NT2/D1 (cell line): ENCODE measurements around the gene UBE2N.

Source experiments
- SUZ12 ChIP-seq: IDR thresholded peaks from 2 replicates; pipeline ENCODE4 v1.6.1; 2011; ENCODE audit not compliant: insufficient read length, insufficient read depth; ENCODE audit errors: extremely low read depth
- YY1 ChIP-seq: IDR thresholded peaks from 2 replicates; pipeline ENCODE4 v1.6.1; 2011; ENCODE audit not compliant: insufficient read length, insufficient read depth

GRCh38 chr12:93368766-93369165 is 73.0 kb downstream of the UBE2N start:
- TF ChIP-seq SUZ12 (no peak), YY1 (no peak)
